Globus pallidus (tissue), 1 donor: Measurements from ENCODE around the gene NNMT.

Experiments used
- DNase-seq: peaks from one replicate; pipeline ENCODE4 v3.0.0-alpha.2; 2015; ENCODE audit warnings: low spot score

NNMT gene

DNA sequence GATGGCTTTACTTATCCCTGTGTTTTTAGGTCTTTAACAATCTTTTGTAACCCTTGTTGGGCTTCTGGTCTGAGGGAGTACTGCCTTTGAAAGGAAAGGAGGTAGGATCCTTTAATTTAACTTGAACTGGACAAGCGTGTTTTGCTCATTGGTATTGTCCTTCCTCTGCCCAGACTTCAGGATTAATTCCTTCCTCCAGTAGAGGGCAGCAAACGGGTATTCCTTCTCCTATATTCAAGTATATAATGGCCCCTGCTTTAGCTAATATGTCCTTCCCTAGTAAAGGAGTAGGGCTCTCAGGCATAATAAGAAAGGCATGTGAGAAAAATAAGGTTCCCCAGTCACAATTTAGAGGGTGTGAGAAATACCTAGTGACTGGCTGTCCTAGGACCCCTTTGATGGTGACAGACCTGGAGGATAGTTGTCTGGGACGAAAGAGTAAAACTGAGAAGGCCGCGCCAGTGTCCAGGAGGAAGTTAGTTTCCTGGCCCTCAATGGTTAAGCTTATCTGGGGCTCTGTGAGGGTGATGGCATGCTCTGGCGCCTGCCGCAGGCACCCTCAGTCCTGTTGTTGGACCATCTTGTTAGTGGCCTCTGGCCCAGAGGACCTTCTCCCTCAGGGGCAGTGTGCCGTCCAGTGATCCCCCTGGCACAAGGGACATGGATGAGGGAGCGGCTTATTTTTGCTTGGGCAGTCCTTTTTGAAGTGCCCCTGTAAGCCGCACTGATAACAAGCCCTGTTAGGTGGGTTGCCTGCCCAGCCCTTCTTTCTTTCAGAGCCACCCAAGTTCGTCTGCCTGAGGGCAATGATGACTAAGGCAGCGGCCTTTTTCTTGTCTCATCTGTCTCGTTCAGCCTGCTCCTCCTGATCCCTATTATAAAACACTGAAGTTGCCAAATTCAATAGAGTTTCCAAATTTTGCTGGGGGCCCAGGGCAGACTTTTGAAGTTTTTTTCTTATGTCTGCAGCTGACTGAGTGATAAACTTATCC is 52.3 kb downstream of the NNMT start:
- peak; percentile 71 for DNase-seq

DNA sequence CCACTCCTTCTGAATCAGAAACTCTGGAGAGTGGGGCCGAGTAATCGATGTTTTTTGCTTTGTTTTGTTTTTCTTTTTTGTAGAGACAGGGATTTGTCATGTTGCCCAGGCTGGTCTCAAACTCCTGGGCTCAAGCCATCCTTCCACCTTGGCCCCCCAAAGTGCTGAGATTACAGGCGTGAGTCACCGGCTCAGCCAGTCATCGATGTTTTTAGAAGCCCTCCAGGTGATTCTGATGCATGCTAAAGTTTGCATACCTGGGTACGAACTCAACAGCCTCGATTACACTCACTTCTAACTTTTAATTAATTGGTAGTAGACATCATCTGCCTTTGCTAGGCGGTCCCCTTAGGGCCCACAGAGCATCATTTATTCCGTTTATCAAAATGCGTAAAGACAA is 53.8 kb downstream of the NNMT start:
- no peak for DNase-seq

DNA sequence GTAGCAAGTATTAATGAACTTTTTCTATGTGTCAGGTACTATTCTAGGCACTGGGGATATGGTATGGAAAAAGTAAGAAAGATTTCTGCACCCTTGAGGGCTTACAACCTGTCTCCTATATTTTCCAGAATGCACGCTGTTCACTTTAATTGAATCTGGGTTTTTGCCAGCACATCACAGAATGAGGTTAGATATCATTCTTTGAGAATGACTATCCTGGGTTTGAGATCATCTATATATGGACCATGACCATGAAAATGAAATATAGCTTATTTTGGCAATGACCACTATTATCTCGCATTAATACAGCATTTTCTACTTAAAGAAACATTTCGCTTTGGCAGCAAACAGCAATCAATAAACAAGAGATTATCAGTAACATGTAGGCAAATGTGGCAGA is 57.2 kb downstream of the NNMT start:
- DNase-seq = no peak

DNA sequence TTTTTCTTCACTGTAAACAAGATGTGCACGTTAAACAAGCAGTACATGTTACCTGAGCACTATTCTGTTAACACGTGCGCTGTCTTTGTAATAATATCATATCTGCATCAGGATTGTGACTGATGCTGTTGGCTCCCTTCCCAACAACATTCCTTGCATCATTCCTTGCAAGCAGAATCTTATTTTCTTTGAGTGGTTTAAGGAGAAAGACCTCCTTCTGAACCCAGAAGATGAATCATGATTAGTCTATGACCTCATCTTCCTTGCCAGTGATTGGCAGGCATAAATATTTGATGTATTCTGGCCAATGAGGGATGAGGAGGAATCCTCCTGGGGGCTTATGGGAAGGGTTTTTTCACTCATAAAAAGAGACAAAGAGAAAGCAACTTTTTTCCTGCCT is 57.9 kb downstream of the NNMT start:
- no peak for DNase-seq

DNA sequence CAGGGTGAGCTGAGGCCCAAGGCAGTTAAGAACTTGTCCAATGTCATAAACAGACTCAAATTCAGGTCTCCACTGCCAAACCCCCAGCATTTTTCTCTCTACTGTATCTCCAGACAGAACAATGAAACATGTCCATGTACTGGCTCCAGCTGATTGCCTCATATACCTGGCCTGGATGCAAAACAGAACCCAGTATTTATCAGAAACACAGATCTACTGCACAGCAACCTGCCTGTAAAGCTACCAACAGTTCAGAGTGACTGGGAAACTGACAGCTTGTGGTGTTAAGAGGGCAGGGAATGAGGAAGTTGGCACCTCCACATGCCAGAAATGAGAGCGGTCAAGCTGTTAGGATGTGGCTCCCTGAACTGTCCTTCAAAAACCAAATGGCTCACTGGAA is 62.5 kb downstream of the NNMT start:
- DNase-seq = no peak

DNA sequence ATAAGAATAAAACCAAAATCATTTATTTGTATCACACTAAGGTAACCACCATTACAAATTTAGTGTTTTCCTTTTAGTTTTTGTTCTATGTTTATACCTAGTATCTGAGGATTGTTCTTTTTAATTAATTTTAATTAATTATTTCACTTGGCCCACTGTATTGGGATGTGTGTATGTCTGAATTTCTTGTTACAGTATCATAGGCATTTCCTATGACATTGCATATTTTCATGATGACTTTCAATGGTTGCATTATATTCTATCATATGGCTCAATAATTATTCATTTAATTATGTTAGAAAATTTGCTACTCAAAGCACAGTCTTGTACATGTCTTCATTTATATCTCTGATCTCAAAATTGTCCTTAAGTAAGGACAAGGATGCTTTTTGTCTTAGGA is 63.1 kb downstream of the NNMT start:
- no peak for DNase-seq

DNA sequence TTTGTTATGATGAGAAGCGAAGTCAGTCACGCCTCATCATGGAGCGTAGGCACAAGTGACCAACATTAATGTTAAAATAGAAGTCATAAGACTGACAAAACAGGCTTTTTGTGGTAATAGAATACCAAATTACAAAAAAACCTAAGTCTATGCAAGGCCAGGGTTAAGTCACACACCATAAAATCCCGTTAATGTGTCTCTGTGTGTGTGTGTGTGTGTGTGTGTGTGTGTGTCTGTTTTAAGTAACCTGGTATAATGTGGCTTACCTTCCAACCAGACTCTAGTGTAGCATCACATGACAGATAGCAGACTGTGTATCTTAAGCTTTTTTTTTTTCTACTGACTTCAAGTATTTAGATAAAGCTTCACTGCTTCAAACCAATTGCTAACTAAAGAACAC is 66.1 kb downstream of the NNMT start:
- no peak for DNase-seq

DNA sequence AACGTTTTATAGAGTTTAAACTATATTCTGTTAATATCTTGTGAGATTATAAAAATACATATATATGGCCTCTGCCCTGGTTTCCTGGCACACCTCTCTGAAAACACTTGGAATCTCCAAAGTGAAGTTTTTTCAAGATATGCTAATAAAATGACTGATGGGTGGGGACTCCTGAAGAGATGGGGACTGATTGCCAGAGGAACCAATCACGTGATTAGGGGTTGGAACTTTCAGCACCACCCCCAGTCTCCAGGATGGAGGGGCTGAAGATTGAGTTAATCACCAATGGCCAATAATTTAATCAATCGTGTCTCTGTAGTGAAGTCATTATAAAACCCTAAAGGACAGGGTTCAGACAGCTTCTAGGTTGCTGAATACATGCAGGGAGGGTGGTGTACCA is 66.8 kb downstream of the NNMT start:
- DNase-seq = no peak
